Nasal cavity respiratory epithelium epithelial cell of viscerocranial mucosa (primary cell): ENCODE results near the gene C16orf89. TPM values are rescaled to one million over a fixed set of nuclear protein-coding genes. Genes with fewer than 3 reads are reported as not detected.

Source experiments
- total RNA-seq: library from RNA; depleted of rRNA; stranded (reverse); fragments of >200 nt; gene quantifications from 2 replicates; pipeline ENCODE4 v1.2.3, GENCODE V29; 2014

C16orf89 gene
- not detected in 2 replicates for total RNA-seq

GRCh38 chr16:5065813-5066212 lies at the start of gene C16orf89:
C16orf89 (minus strand) TSS chr16:5065956; CDS start chr16:5065908, 48 bp downstream.

GRCh38 chr16:5097470-5098220 lies 31.9 kb upstream of the C16orf89 start, which contains the start of gene EEF2KMT:
EEF2KMT (minus strand) TSS chr16:5097795; CDS start chr16:5097739, 56 bp downstream.

GRCh38 chr16:5071681-5072333 lies 6.1 kb upstream of the C16orf89 start, which contains the start of gene ALG1:
ALG1 (plus strand) TSS chr16:5071843; CDS start chr16:5071850, 7 bp downstream.

GRCh38 chr16:5033256-5034166 lies 32.2 kb downstream of the C16orf89 start, which contains the start of gene NAGPA:
NAGPA (minus strand) TSS chr16:5033935; CDS start chr16:5033914, 21 bp downstream.

Other genes starting within 250 kb of the C16orf89 start
- gene GLYR1, start 218.7 kb downstream of the C16orf89 start, total RNA-seq = 40.7 and 68.3 TPM in 2 replicates
- gene UBN1, start 218.5 kb downstream of the C16orf89 start, total RNA-seq = 33.2 and 44.3 TPM in 2 replicates
- 199 and 267 TPM in 2 replicates for gene PPL, start 128.8 kb downstream of the C16orf89 start, total RNA-seq
- 0.14 and 0.34 TPM in 2 replicates for gene SEC14L5, start 107.6 kb downstream of the C16orf89 start, total RNA-seq
- 9.6 and 18.2 TPM in 2 replicates for gene NAGPA, start 32.0 kb downstream of the C16orf89 start, total RNA-seq
- gene ALG1, start 5.9 kb upstream of the C16orf89 start, total RNA-seq = 17.6 and 20.2 TPM in 2 replicates
- gene EEF2KMT, start 31.8 kb upstream of the C16orf89 start, total RNA-seq = 19.8 and 20.2 TPM in 2 replicates